Suprapubic skin (tissue), 4 donors: ENCODE data around the gene SCAPER.

Experiments
- CTCF ChIP-seq, 2 donors: fragments of 200-600 bp in 1 of 2; fragments of 450-650 bp in 1 of 2; sonication (generic) in 1 of 2; IDR thresholded peaks; one replicate each; pipeline ENCODE4 v1.5.1; 2016 to 2019; ENCODE audit warnings: antibody characterized with exemption in 2 of 2, mild to moderate bottlenecking in 1 of 2, moderate library complexity in 1 of 2
- EP300 ChIP-seq: sonication (generic); formaldehyde crosslinking; IDR thresholded peaks from one replicate; pipeline ENCODE4 v1.6.1; 2017; ENCODE audit warnings: antibody characterized with exemption
- POLR2A ChIP-seq, 2 donors: fragments of 450-650 bp; IDR thresholded peaks; one replicate each; pipeline ENCODE4 v1.6.1; 2017; ENCODE audit warnings: antibody characterized with exemption in 2 of 2, mild to moderate bottlenecking in 2 of 2, moderate library complexity in 2 of 2
- POLR2AphosphoS5 ChIP-seq, 3 donors: sonication (generic); formaldehyde crosslinking; IDR thresholded peaks; one replicate each; pipeline ENCODE4 v1.6.1; 2017; ENCODE audit warnings: antibody characterized with exemption in 3 of 3

- TF ChIP-seq CTCF (IDR thresholded peaks at IDR 0.05) (no peak), POLR2AphosphoS5 (IDR thresholded peaks at IDR 0.05) (no peak), POLR2A (IDR thresholded peaks at IDR 0.05) (no peak), EP300 (no peak)
These were observed 221.1 kb downstream of the SCAPER start for GRCh38 chr15:76684002-76684401.
